Naive B cell (primary cell): ENCODE results near the gene RNF5. TPM values are rescaled to one million over a fixed set of nuclear protein-coding genes. Genes with fewer than 3 reads are reported as not detected.

Experiments used
- ATAC-seq, 2 donors: fragments of 150-1000 bp; cut with Tn5 transposase; 2 replicates each; pipeline ENCODE4 v1.10.0; 2021; ENCODE audit warnings: low read depth in 2 of 2, mild to moderate bottlenecking in 2 of 2, moderate library complexity in 2 of 2
- DNase-seq: peaks from one replicate; pipeline ENCODE4 v3.0.0; 2022
- H3K27ac Mint-ChIP-seq, 6 donors: one replicate each; pipeline ENCODE4 v1.8.0; 2020 to 2022; ENCODE audit warnings: mild to moderate bottlenecking in 6 of 6, mixed read lengths in 6 of 6, moderate library complexity in 5 of 6, inconsistent platforms in 2 of 6
- H3K27me3 Mint-ChIP-seq, 3 donors: one replicate each; pipeline ENCODE4 v1.8.0; 2021 to 2022; ENCODE audit warnings: mixed read lengths in 3 of 3, mild to moderate bottlenecking in 1 of 3
- H3K36me3 Mint-ChIP-seq, 2 donors: one replicate each; pipeline ENCODE4 v1.8.0; 2020 to 2022; ENCODE audit warnings: mixed read lengths in 2 of 2, inconsistent platforms in 1 of 2, mild to moderate bottlenecking in 1 of 2
- H3K4me1 Mint-ChIP-seq, 3 donors: one replicate each; pipeline ENCODE4 v1.8.0; 2020 to 2022; ENCODE audit warnings: mixed read lengths in 3 of 3, inconsistent platforms in 1 of 3, mild to moderate bottlenecking in 1 of 3, moderate library complexity in 1 of 3
- H3K4me3 Mint-ChIP-seq, 8 donors: one replicate each; pipeline ENCODE4 v1.8.0; 2020 to 2022; ENCODE audit warnings: mild to moderate bottlenecking in 8 of 8, mixed read lengths in 8 of 8, moderate library complexity in 8 of 8, inconsistent platforms in 2 of 8
- H3K9me3 Mint-ChIP-seq, 7 donors: one replicate each; pipeline ENCODE4 v1.8.0; 2020 to 2022; ENCODE audit warnings: mixed read lengths in 7 of 7, mild to moderate bottlenecking in 5 of 7, inconsistent platforms in 2 of 7, moderate library complexity in 1 of 7
- polyA plus RNA-seq, 6 donors: library from polyadenylated mRNA; unstranded; fragments of 300-500 nt; fragmentation: Illumina TruSeq; gene quantifications; one replicate each; pipeline ENCODE4 v1.2.3, GENCODE V29; 2021; ENCODE audit warnings: low read depth in 6 of 6

Gene RNF5
- polyA plus RNA-seq, 6 donors from 2014 or later, result 85.9 to 116 (median 102) TPM

- Mint-ChIP-seq H3K9me3 (peaks cover 0 to 8% (median 0%) of the 10 kb centered on the region in 7 donors), H3K27ac (no peak overlapping the region)
- ATAC-seq, result no peak
Measured at GRCh38 chr6:32147401-32148132, 30.6 kb upstream of the RNF5 start.

GRCh38 chr6:32148289-32149091 lies 29.7 kb upstream of the RNF5 start:
- Mint-ChIP-seq H3K27me3 (peaks cover 58 to 77% (median 73%) of the 10 kb centered on the region in 3 donors), H3K4me3 (peak overlapping the region; percentile 78 to 90 (median 83)), H3K4me1 (peaks cover 36 to 44% (median 36%) of the 10 kb centered on the region in 3 donors), H3K36me3 (peaks cover 0 to 10% of the 10 kb centered on the region in 2 donors), H3K9me3 (peaks cover 0 to 8% (median 0%) of the 10 kb centered on the region in 7 donors), H3K27ac (peak overlapping the region in 4 of 6 donors; percentile 66 to 76 (median 70))
- peak; percentile 75 to 78 for ATAC-seq
- peak; percentile 50 for DNase-seq

More at GRCh38 chr6:32147401-32148132, 30.6 kb upstream of the RNF5 start:
- H3K4me1 Mint-ChIP-seq, result peaks cover 27 to 37% (median 28%) of the 10 kb centered on the region in 3 donors
- H3K27me3 Mint-ChIP-seq, result peaks cover 53 to 70% (median 68%) of the 10 kb centered on the region in 3 donors
- peaks cover 0 to 10% of the 10 kb centered on the region in 2 donors for H3K36me3 Mint-ChIP-seq
- no peak for DNase-seq
- peak overlapping the region in 1 of 8 donors; percentile 80 for H3K4me3 Mint-ChIP-seq

- Mint-ChIP-seq H3K27me3 (peaks cover 58 to 79% (median 77%) of the 10 kb centered on the region in 3 donors), H3K4me3 (peak overlapping the region; percentile 78 to 90 (median 83)), H3K36me3 (peaks cover 0 to 10% of the 10 kb centered on the region in 2 donors), H3K4me1 (peaks cover 42 to 52% (median 43%) of the 10 kb centered on the region in 3 donors), H3K27ac (peak overlapping the region in 2 of 6 donors; percentile 66 to 72), H3K9me3 (peaks cover 0 to 8% (median 0%) of the 10 kb centered on the region in 7 donors)
- peak; percentile 11 to 23 for ATAC-seq
- DNase-seq, result no peak
Measured at GRCh38 chr6:32149092-32149755, 29.0 kb upstream of the RNF5 start.

- H3K4me1 Mint-ChIP-seq, result peaks cover 52 to 61% (median 53%) of the 10 kb centered on the region in 3 donors
- no peak for DNase-seq
- no peak for ATAC-seq
- peaks cover 0 to 8% (median 0%) of the 10 kb centered on the region in 7 donors for H3K9me3 Mint-ChIP-seq
- H3K4me3 Mint-ChIP-seq, result peak overlapping the region in 6 of 8 donors; percentile 4 to 75 (median 64)
- H3K36me3 Mint-ChIP-seq, result peaks cover 0 to 10% of the 10 kb centered on the region in 2 donors
- peaks cover 60 to 86% (median 77%) of the 10 kb centered on the region in 3 donors for H3K27me3 Mint-ChIP-seq
- peak overlapping the region in 2 of 6 donors; percentile 59 to 60 for H3K27ac Mint-ChIP-seq
Measured at GRCh38 chr6:32149932-32150870, 28.0 kb upstream of the RNF5 start.

GRCh38 chr6:32151181-32151862 lies 26.9 kb upstream of the RNF5 start:
- H3K4me1 Mint-ChIP-seq, result peaks cover 53 to 66% (median 56%) of the 10 kb centered on the region in 3 donors
- no peak for DNase-seq
- peak overlapping the region in 2 of 6 donors; percentile 54 to 73 for H3K27ac Mint-ChIP-seq
- H3K9me3 Mint-ChIP-seq, result peaks cover 0 to 8% (median 0%) of the 10 kb centered on the region in 7 donors
- no peak for ATAC-seq
- peak overlapping the region in 3 of 8 donors; percentile 9 to 65 (median 29) for H3K4me3 Mint-ChIP-seq
- H3K27me3 Mint-ChIP-seq, result peaks cover 55 to 79% (median 69%) of the 10 kb centered on the region in 3 donors
- peaks cover 0 to 10% of the 10 kb centered on the region in 2 donors for H3K36me3 Mint-ChIP-seq

- H3K4me1 Mint-ChIP-seq, result peaks cover 53 to 66% (median 56%) of the 10 kb centered on the region in 3 donors
Measured at GRCh38 chr6:32151863-32152768, 26.1 kb upstream of the RNF5 start, which contains the start of gene PRRT1. PRRT1 (minus strand) TSS chr6:32151939; CDS start chr6:32151827, 112 bp downstream.

GRCh38 chr6:32152769-32153563 lies 25.2 kb upstream of the RNF5 start:
- Mint-ChIP-seq H3K4me1 (peaks cover 53 to 63% (median 59%) of the 10 kb centered on the region in 3 donors), H3K4me3 (peak overlapping the region; percentile 53 to 90 (median 77)), H3K27ac (peak overlapping the region in 2 of 6 donors; percentile 42 to 71), H3K27me3 (peaks cover 42 to 63% (median 59%) of the 10 kb centered on the region in 3 donors), H3K9me3 (peaks cover 0 to 8% (median 0%) of the 10 kb centered on the region in 7 donors), H3K36me3 (peaks cover 0 to 18% of the 10 kb centered on the region in 2 donors)
- no peak for DNase-seq
- ATAC-seq, result no peak

More at GRCh38 chr6:32151863-32152768, 26.1 kb upstream of the RNF5 start, which contains the start of gene PRRT1:
- Mint-ChIP-seq H3K27ac (peak within 1 kb of the TSS in 2 of 6 donors; percentile 54 to 73), H3K4me3 (peak within 1 kb of the TSS in 7 of 8 donors; percentile 53 to 82 (median 68)), H3K9me3 (peaks cover 0 to 8% (median 0%) of the 10 kb centered on the region in 7 donors), H3K36me3 (peaks cover 0 to 10% of the 10 kb centered on the region in 2 donors), H3K27me3 (peaks cover 50 to 71% (median 61%) of the 10 kb centered on the region in 3 donors)
- no peak for DNase-seq
- ATAC-seq, result no peak

GRCh38 chr6:32153564-32154513 lies 24.4 kb upstream of the RNF5 start, which contains the start of gene PPT2:
PPT2 (plus strand) TSS chr6:32154141; CDS start chr6:32154595, 454 bp downstream.
- H3K36me3 Mint-ChIP-seq, result peaks cover 0 to 10% of the 10 kb centered on the region in 2 donors
- H3K27me3 Mint-ChIP-seq, result peaks cover 34 to 54% (median 50%) of the 10 kb centered on the region in 3 donors
- DNase-seq (no peak), ATAC-seq (peak; percentile 37 to 43)
- peaks cover 44 to 54% (median 50%) of the 10 kb centered on the region in 3 donors for H3K4me1 Mint-ChIP-seq
- H3K4me3 Mint-ChIP-seq, result peak within 1 kb of the TSS; percentile 79 to 98 (median 93)
- H3K27ac Mint-ChIP-seq, result peak within 1 kb of the TSS; percentile 15 to 86 (median 74)
- peaks cover 0 to 2% (median 0%) of the 10 kb centered on the region in 7 donors for H3K9me3 Mint-ChIP-seq
